IPS-NIHi11 (cell line): ENCODE data around the gene RIT2.

Source experiments
- DNase-seq: peaks from one replicate; pipeline ENCODE4 v3.0.0; 2012; ENCODE audit warnings: mixed read lengths, low spot score

Gene RIT2

GRCh38 chr18:43115076-43115921 is at the start of gene RIT2:
Gene RIT2, minus strand, starts transcription at chr18:43115685.
- DNase-seq = no peak

GRCh38 chr18:43161528-43161927 is 46.0 kb upstream of the RIT2 start:
- no peak for DNase-seq

GRCh38 chr18:43160509-43160908 is 45.0 kb upstream of the RIT2 start:
- DNase-seq = no peak

- DNase-seq = no peak
Measured at GRCh38 chr18:43159926-43160325, 44.4 kb upstream of the RIT2 start.

GRCh38 chr18:43159086-43159770 is 43.7 kb upstream of the RIT2 start:
- no peak for DNase-seq

- DNase-seq = no peak
Measured at GRCh38 chr18:43158381-43158780, 42.9 kb upstream of the RIT2 start.

- DNase-seq = no peak
Measured at GRCh38 chr18:43155842-43156241, 40.4 kb upstream of the RIT2 start.

- DNase-seq = no peak
Measured at GRCh38 chr18:43148231-43148630, 32.7 kb upstream of the RIT2 start.

GRCh38 chr18:43141208-43141607 is 25.7 kb upstream of the RIT2 start:
- DNase-seq = no peak

GRCh38 chr18:43139288-43139946 is 23.9 kb upstream of the RIT2 start:
- DNase-seq = no peak

- no peak for DNase-seq
Measured at GRCh38 chr18:43134876-43135275, 19.4 kb upstream of the RIT2 start.

GRCh38 chr18:43130716-43131260 is 15.3 kb upstream of the RIT2 start:
- no peak for DNase-seq

- no peak for DNase-seq
Measured at GRCh38 chr18:43129946-43130524, 14.6 kb upstream of the RIT2 start.

- no peak for DNase-seq
Measured at GRCh38 chr18:43125471-43125870, 10.0 kb upstream of the RIT2 start.

- no peak for DNase-seq
Measured at GRCh38 chr18:43122955-43123354, 7.5 kb upstream of the RIT2 start.

- DNase-seq = no peak
Measured at GRCh38 chr18:43116699-43117294, 1.3 kb upstream of the RIT2 start.

- no peak for DNase-seq
Measured at GRCh38 chr18:43113220-43113895, 2.1 kb downstream of the RIT2 start.

- no peak for DNase-seq
Measured at GRCh38 chr18:43108882-43109281, 6.6 kb downstream of the RIT2 start.

- no peak for DNase-seq
Measured at GRCh38 chr18:43108469-43108868, 7.0 kb downstream of the RIT2 start.

- DNase-seq = no peak
Measured at GRCh38 chr18:43093646-43094045, 21.8 kb downstream of the RIT2 start.

- DNase-seq = no peak
Measured at GRCh38 chr18:43092539-43092938, 22.9 kb downstream of the RIT2 start.
